Neural progenitor cell (in vitro differentiated cells): Measurements from ENCODE around the gene DDX17.

Source experiments
- CTCF ChIP-seq: fragments of 200-600 bp; sonication (generic); IDR thresholded peaks from 2 replicates; pipeline ENCODE4 v1.5.1; 2017; ENCODE audit warnings: antibody characterized with exemption, mild to moderate bottlenecking
- EZH2 ChIP-seq: fragments of 200-600 bp; sonication (generic); IDR thresholded peaks from 2 replicates; pipeline ENCODE4 v1.6.1; 2017; ENCODE audit warnings: antibody characterized with exemption, mild to moderate bottlenecking, moderate library complexity

- no peak for TF ChIP-seq CTCF
- TF ChIP-seq EZH2 = no peak
Measured at GRCh38 chr22:38437416-38437815, 68.7 kb downstream of the DDX17 start.
